ENCODE data around the gene IGSF10.
A peak's percentile ranks its signal among the peaks of the same experiment; 100 is the strongest.

DNA sequence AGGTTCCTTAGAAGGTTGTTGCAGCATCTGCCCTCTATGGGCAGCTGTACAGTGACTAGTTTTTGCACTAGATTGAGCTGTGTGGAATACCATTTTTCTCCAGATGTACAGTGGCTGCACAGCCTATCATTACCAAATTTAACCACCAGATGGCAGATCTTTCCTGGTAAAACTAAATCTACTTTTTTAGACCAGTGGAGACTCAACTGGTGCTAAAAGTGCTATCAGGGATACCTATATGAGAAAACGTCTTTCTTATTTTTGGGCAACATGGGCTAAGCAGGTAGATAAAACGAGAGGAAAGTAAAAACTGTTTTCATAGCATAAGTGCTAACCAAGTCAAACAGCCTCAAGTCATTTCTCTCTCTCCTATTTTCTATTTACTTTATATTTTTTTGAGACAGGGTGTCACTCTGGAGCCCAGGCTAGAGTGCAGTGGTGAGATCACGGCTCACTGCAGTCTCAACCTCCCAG lies 21.2 kb downstream of the IGSF10 start:
- TF ChIP-seq, protein P1, sequence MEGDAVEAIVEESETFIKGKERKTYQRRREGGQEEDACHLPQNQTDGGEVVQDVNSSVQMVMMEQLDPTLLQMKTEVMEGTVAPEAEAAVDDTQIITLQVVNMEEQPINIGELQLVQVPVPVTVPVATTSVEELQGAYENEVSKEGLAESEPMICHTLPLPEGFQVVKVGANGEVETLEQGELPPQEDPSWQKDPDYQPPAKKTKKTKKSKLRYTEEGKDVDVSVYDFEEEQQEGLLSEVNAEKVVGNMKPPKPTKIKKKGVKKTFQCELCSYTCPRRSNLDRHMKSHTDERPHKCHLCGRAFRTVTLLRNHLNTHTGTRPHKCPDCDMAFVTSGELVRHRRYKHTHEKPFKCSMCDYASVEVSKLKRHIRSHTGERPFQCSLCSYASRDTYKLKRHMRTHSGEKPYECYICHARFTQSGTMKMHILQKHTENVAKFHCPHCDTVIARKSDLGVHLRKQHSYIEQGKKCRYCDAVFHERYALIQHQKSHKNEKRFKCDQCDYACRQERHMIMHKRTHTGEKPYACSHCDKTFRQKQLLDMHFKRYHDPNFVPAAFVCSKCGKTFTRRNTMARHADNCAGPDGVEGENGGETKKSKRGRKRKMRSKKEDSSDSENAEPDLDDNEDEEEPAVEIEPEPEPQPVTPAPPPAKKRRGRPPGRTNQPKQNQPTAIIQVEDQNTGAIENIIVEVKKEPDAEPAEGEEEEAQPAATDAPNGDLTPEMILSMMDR (IDR thresholded peaks at IDR 0.05 in 8 of 11, conservative IDR thresholded peaks at IDR 0.05 in 3 of 11), result peak; percentile 49 to 88 (median 80)
- TF ChIP-seq POLR2A (IDR thresholded peaks at IDR 0.05), result no peak
